HFF-Myc (cell line): Measurements from ENCODE around the gene PPM1L.

Source experiments
- DNase-seq: peaks from one replicate; pipeline ENCODE4 v3.0.0-alpha.2; 2011; ENCODE audit warnings: low read depth; ENCODE audit errors: extremely low read depth
- H3K4me3 ChIP-seq: replicated peaks from 2 replicates; pipeline ENCODE4 v1.5.1; 2011; ENCODE audit warnings: low read depth, mild to moderate bottlenecking, control low read depth, low read length
- CTCF ChIP-seq: IDR thresholded peaks from 2 replicates; pipeline ENCODE4 v1.5.1; 2012; ENCODE audit warnings: mild to moderate bottlenecking, low read depth, low read length, control low read depth; ENCODE audit errors: missing control alignments

Gene PPM1L

GRCh38 chr3:160725338-160725737, 30.7 kb upstream of the PPM1L start:
- no peak overlapping the region for H3K4me3 ChIP-seq
- no peak for DNase-seq
- no peak for TF ChIP-seq CTCF

GRCh38 chr3:160735826-160736225, 20.2 kb upstream of the PPM1L start:
- DNase-seq, result no peak
- no peak for TF ChIP-seq CTCF

GRCh38 chr3:160738048-160738447, 18.0 kb upstream of the PPM1L start:
- no peak for DNase-seq
- TF ChIP-seq CTCF, result no peak
- no peak overlapping the region for H3K4me3 ChIP-seq

More at GRCh38 chr3:160735826-160736225, 20.2 kb upstream of the PPM1L start:
- no peak overlapping the region for H3K4me3 ChIP-seq

GRCh38 chr3:160739079-160739478, 17.0 kb upstream of the PPM1L start:
- no peak for DNase-seq
- no peak for TF ChIP-seq CTCF

GRCh38 chr3:160746976-160747375, 9.1 kb upstream of the PPM1L start:
- H3K4me3 ChIP-seq, result no peak overlapping the region
- no peak for TF ChIP-seq CTCF
- DNase-seq, result no peak

More at GRCh38 chr3:160739079-160739478, 17.0 kb upstream of the PPM1L start:
- H3K4me3 ChIP-seq, result no peak overlapping the region

GRCh38 chr3:160747422-160747821, 8.6 kb upstream of the PPM1L start:
- no peak for TF ChIP-seq CTCF
- DNase-seq, result no peak
- H3K4me3 ChIP-seq, result no peak overlapping the region

GRCh38 chr3:160748231-160748630, 7.8 kb upstream of the PPM1L start:
- TF ChIP-seq CTCF, result no peak
- H3K4me3 ChIP-seq, result no peak overlapping the region
- DNase-seq, result no peak
